MM.1S (cell line): ENCODE results near the gene PCDHGA4.

Experiments
- CTCF ChIP-seq: fragments of 300-600 bp; sonication (generic); IDR thresholded peaks from 2 replicates; pipeline ENCODE4 v1.5.1; 2016; ENCODE audit warnings: antibody characterized with exemption, low read length, mixed read lengths
- EZH2phosphoT487 ChIP-seq: fragments of 300-600 bp; sonication (generic); IDR thresholded peaks from 2 replicates; pipeline ENCODE4 v1.6.1; 2018; ENCODE audit warnings: antibody characterized with exemption, low read length

- TF ChIP-seq EZH2phosphoT487 (no peak), CTCF (peak; percentile 45)
Observed at GRCh38 chr5:141402553-141403243, 47.9 kb downstream of the PCDHGA4 start, which contains the start of gene PCDHGA9.
